ENCODE data around the gene LRCOL1.
A peak's percentile ranks its signal among the peaks of the same experiment; 100 is the strongest.

LRCOL1 gene

GRCh38 chr12:132618683-132619043 is 8.3 kb upstream of the LRCOL1 start, which contains the start of gene P2RX2:
Gene P2RX2, plus strand, starts transcription at chr12:132618776. Its CDS starts 41 bp downstream, at chr12:132618817.
- no peak for DNase-seq

GRCh38 chr12:132617822-132618682 is 7.7 kb upstream of the LRCOL1 start:
- DNase-seq = no peak

- DNase-seq = no peak
These were observed 6.8 kb upstream of the LRCOL1 start for GRCh38 chr12:132617135-132617701.

- DNase-seq = no peak
These were observed 5.2 kb upstream of the LRCOL1 start for GRCh38 chr12:132615579-132616038.

GRCh38 chr12:132614861-132615578 is 4.6 kb upstream of the LRCOL1 start:
- DNase-seq = peak; percentile 75 to 82

GRCh38 chr12:132614029-132614428 is 3.6 kb upstream of the LRCOL1 start:
- no peak for DNase-seq

- no peak for DNase-seq
These were observed 1.2 kb upstream of the LRCOL1 start for GRCh38 chr12:132611620-132612019.

GRCh38 chr12:132610866-132611602 is 652 bp upstream of the LRCOL1 start:
- DNase-seq = no peak

- DNase-seq = no peak
These were observed 1.9 kb downstream of the LRCOL1 start for GRCh38 chr12:132608231-132609171.

- DNase-seq = no peak
These were observed 3.5 kb downstream of the LRCOL1 start for GRCh38 chr12:132606927-132607326.

- no peak for DNase-seq
These were observed 3.9 kb downstream of the LRCOL1 start for GRCh38 chr12:132606466-132606865.

- no peak for DNase-seq
These were observed 4.5 kb downstream of the LRCOL1 start for GRCh38 chr12:132605892-132606291.

- no peak for DNase-seq
These were observed 5.5 kb downstream of the LRCOL1 start for GRCh38 chr12:132604668-132605441.

- no peak for DNase-seq
These were observed 6.2 kb downstream of the LRCOL1 start for GRCh38 chr12:132604151-132604618.

GRCh38 chr12:132603240-132604150 is 6.9 kb downstream of the LRCOL1 start:
- no peak for DNase-seq

- DNase-seq = no peak
These were observed 7.7 kb downstream of the LRCOL1 start for GRCh38 chr12:132602572-132603239.

- DNase-seq = no peak
These were observed 9.1 kb downstream of the LRCOL1 start for GRCh38 chr12:132601171-132601883.

Data from CD4-positive, alpha-beta T cell treated with Interferon alpha-2 for 1 hour (primary cell).